ENCODE results near the gene GBGT1.

GRCh38 chr9:133146746-133147411 lies 16.8 kb downstream of the GBGT1 start:
- TF ChIP-seq CTCF (IDR thresholded peaks at IDR 0.05; ENCODE audit: low read length): no peak
- no peak for TF ChIP-seq EZH2 (IDR thresholded peaks at IDR 0.05; ENCODE audit: borderline replicate concordance, low read length)

All from OCI-LY1 (cell line).